Pancreas (tissue), 10 donors: Measurements from ENCODE around the gene CD247. TPM values are rescaled to one million over a fixed set of nuclear protein-coding genes. Genes with fewer than 3 reads are reported as not detected.
A peak's percentile ranks its signal among the peaks of the same experiment; 100 is the strongest.

Experiments used
- ATAC-seq, 4 donors: fragments of 200-7000 bp; cut with Tn5 transposase; one replicate each; pipeline versions ENCODE4 v1.8.0 to v1.9.1; 2020; ENCODE audit warnings: mild to moderate bottlenecking in 4 of 4, moderate library complexity in 4 of 4
- DNase-seq, 6 donors: peaks; one replicate each; pipeline ENCODE4 v3.0.0-alpha.2; 2020
- FAIRE-seq: peaks from 2 replicates; lab custom pipeline; 2012; peaks lifted over from hg19 to GRCh38; lab: Jason Lieb, UNC
- H3K27ac ChIP-seq, 4 donors: fragments of 200-600 bp; sonication (generic); 1 replicate in 3 of 4; 2 replicates in 1 of 4; pipeline versions ENCODE4 v1.5.0 to v1.8.0; 2020
- H3K27me3 ChIP-seq, 4 donors: fragments of 200-600 bp; one replicate each; pipeline ENCODE4 v1.8.0; 2021
- H3K36me3 ChIP-seq, 3 donors: fragments of 200-600 bp; sonication (generic) in 1 of 3; one replicate each; pipeline versions ENCODE4 v1.5.0 to v1.8.0; 2020 to 2021
- H3K4me1 ChIP-seq, 3 donors: fragments of 200-600 bp; one replicate each; pipeline ENCODE4 v1.8.0; 2021
- H3K4me3 ChIP-seq, 4 donors: fragments of 200-600 bp; sonication (generic) in 2 of 4; one replicate each; pipeline versions ENCODE4 v1.5.0 to v1.8.0; 2020 to 2021
- H3K9me3 ChIP-seq, 4 donors: fragments of 200-600 bp; one replicate each; pipeline ENCODE4 v1.8.0; 2021
- WGBS, 2 donors: extraction: QIAGEN DNeasy Blood & Tissue Kit; methylation state at CpG; one replicate each; pipeline ENCODE4 v1.1.7; 2013; 5-methylcytosine and 5-hydroxymethylcytosine counted together
- intact Hi-C, 3 donors: fragments of 100-400 bp; cut with DNase I; formaldehyde crosslinking; loops; one replicate each; pipeline versions ENCODE4 v1.11.1 to v1.14.2; 2022
- polyA plus RNA-seq, 2 donors: library from polyadenylated mRNA; stranded (reverse); fragments of 200-250 nt; gene quantifications; one replicate each; pipeline ENCODE4 v1.2.3, GENCODE V29; 2013
- total RNA-seq, 6 donors: library from RNA; stranded (reverse); fragmentation: NEBNext Ultra II Directional in 4 of 6; extraction: Animal tissue kit (Norgen Biotek cat#: 25700) in 4 of 6; gene quantifications; one replicate each; pipeline versions ENCODE4 v1.2.1 to v1.2.4, GENCODE V29; 2021 to 2023
- TF ChIP-seq, protein P1 (sequence below), 4 donors: fragments of 200-600 bp; sonication (generic) in 3 of 4; IDR thresholded peaks; one replicate each; pipeline versions ENCODE4 v1.5.0 to v1.8.0; 2021; ENCODE audit warnings: antibody characterized with exemption in 4 of 4
- donor health status: healthy with polysubstance abuse.
- donor health status: DM: no; HTN: no; CAD: no; lungs with moderate emphysema.
- donor health status: DM: no; HTN: no; CAD: no.
- donor health status: control.
- donor health status: control.
- donor health status: Bipolar disorder and iron deficiency.
- donor health status: DM: yes; HTN: yes; CAD: no.
- donor health status: DM: no; HTN: no; CAD: no.
- donor health status: DM: no; HTN: no; CAD: no.
- donor health status: DM: yes; HTN: yes; CAD: no.

The CD247 gene
- total and polyA plus RNA-seq, 8 donors = 0.14 to 0.95 (median 0.56) TPM; not detected in 1

DNA sequence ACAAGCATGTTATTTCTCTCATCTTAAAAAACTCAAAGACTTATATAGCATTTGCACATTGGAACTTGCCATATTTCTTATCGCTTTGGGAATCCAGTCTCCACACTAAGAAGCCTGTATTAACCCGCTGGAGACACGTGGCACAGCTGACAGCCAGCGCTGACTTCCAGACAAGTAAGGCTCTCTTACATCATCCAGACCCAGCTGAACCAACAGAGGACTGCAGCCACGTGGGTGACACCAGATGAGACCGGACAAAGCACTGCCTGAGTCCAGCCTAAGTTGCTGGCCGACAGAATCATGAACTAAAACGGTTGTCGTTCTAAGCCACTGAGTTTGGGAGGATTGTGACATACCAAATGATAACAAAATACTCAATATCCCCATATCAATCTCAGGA is 6.3 kb upstream of the CD247 start:
- H3K27me3 ChIP-seq = no peaks in the 10 kb centered on the region
- 59 to 71% methylated on average over 9 of the region's 9 CpGs for WGBS, 2 donors
- ATAC-seq = no peak
- peaks cover 0 to 3% (median 0%) of the 10 kb centered on the region in 3 donors for H3K4me1 ChIP-seq
- H3K27ac ChIP-seq = no peak overlapping the region
- H3K4me3 ChIP-seq = no peak overlapping the region
- intact Hi-C loops = no loop called here
- DNase-seq = no peak
- no peak for FAIRE-seq
- no peaks in the 10 kb centered on the region for H3K9me3 ChIP-seq
- TF ChIP-seq, protein P1, sequence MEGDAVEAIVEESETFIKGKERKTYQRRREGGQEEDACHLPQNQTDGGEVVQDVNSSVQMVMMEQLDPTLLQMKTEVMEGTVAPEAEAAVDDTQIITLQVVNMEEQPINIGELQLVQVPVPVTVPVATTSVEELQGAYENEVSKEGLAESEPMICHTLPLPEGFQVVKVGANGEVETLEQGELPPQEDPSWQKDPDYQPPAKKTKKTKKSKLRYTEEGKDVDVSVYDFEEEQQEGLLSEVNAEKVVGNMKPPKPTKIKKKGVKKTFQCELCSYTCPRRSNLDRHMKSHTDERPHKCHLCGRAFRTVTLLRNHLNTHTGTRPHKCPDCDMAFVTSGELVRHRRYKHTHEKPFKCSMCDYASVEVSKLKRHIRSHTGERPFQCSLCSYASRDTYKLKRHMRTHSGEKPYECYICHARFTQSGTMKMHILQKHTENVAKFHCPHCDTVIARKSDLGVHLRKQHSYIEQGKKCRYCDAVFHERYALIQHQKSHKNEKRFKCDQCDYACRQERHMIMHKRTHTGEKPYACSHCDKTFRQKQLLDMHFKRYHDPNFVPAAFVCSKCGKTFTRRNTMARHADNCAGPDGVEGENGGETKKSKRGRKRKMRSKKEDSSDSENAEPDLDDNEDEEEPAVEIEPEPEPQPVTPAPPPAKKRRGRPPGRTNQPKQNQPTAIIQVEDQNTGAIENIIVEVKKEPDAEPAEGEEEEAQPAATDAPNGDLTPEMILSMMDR (IDR thresholded peaks at IDR 0.05) = no peak
- no peaks in the 10 kb centered on the region for H3K36me3 ChIP-seq

DNA sequence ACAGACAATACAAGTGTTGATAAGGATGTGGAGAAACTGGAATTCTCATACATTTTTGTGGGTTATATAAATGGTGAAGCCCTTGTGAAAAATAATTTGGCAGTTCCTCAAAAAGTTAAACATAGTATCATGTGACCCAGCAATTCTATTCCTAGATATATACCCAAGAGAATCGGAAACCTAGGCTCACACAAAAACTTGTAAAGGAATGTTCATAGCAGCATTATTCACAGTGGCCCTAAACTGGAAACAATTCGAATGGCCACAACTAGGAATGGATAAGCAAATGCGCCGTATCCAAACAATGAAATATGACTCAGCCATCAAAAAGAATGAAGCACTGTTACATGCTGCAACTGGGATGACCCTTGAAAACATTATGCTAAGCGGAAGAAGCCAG is 3.9 kb upstream of the CD247 start:
- ATAC-seq = no peak
- Histone ChIP-seq H3K27ac (no peak overlapping the region), H3K4me3 (no peak overlapping the region), H3K27me3 (no peaks in the 10 kb centered on the region), H3K36me3 (no peaks in the 10 kb centered on the region), H3K4me1 (no peaks in the 10 kb centered on the region), H3K9me3 (no peaks in the 10 kb centered on the region)
- intact Hi-C loops = no loop called here
- no peak for FAIRE-seq
- no peak for DNase-seq
- TF ChIP-seq, protein P1 (IDR thresholded peaks at IDR 0.05) = no peak
- 88 to 96% methylated on average over 5 of the region's 5 CpGs for WGBS, 2 donors

DNA sequence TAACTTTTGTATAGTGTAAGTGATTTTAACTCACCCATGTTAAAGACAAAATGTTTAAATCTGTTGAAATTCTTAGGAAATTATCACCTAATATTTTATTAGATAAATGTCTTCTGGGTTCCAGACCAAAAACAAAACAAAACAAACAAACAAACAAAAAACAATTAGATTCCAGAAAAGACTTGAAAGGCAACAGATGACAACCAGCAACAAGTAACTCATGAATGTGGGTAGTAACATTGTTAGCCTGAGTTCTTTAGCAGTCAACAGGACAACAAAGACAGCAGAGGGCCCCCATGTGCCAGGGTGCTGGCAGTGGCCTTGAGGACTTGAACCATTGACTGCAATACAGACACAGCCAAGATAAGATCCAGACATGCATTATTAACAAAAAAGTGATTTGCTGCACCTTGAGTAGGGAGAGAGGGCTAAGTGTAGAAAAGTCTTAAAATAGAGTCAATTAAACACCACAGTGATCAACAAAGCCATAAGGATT is 2.4 kb upstream of the CD247 start:
- no peaks in the 10 kb centered on the region for H3K9me3 ChIP-seq
- no peaks in the 10 kb centered on the region for H3K36me3 ChIP-seq
- H3K27me3 ChIP-seq = no peaks in the 10 kb centered on the region
- no peak overlapping the region for H3K4me3 ChIP-seq
- no peak for FAIRE-seq
- intact Hi-C loops = no loop called here
- no peak for ATAC-seq
- TF ChIP-seq, protein P1 (IDR thresholded peaks at IDR 0.05) = no peak
- no peak overlapping the region for H3K27ac ChIP-seq
- DNase-seq = no peak
- no peaks in the 10 kb centered on the region for H3K4me1 ChIP-seq

- DNase-seq (no peak), FAIRE-seq (no peak), ATAC-seq (peak in 1 of 4 donors; percentile 45)
- Histone ChIP-seq H3K36me3 (no peaks in the 10 kb centered on the region), H3K27me3 (peaks cover 0 to 3% (median 0%) of the 10 kb centered on the region in 4 donors), H3K4me1 (no peaks in the 10 kb centered on the region), H3K9me3 (no peaks in the 10 kb centered on the region), H3K4me3 (no peak overlapping the region), H3K27ac (no peak overlapping the region)
- TF ChIP-seq, protein P1 (IDR thresholded peaks at IDR 0.05) = no peak
- intact Hi-C loops = no loop called here
- WGBS, 2 donors = 80 to 82% methylated on average over 30 of the region's 30 CpGs
Measured at GRCh38 chr1:167517535-167518330, 596 bp downstream of the CD247 start.
